KMS-11 (cell line): Measurements from ENCODE around the gene TTC4.

Source experiments
- H2AFZ ChIP-seq: fragments of 200-600 bp; sonication (generic); 2 replicates; pipeline ENCODE4 v1.6.1; 2016; ENCODE audit warnings: antibody characterized with exemption, mixed run types, low read depth
- H3K27ac ChIP-seq: fragments of 200-600 bp; sonication (generic); 2 replicates; pipeline ENCODE4 v1.6.1; 2016; ENCODE audit warnings: mild to moderate bottlenecking, mixed run types
- H3K27me3 ChIP-seq: fragments of 200-600 bp; sonication (generic); 2 replicates; pipeline ENCODE4 v1.6.1; 2017; ENCODE audit warnings: mild to moderate bottlenecking, low read depth, mixed run types, moderate library complexity; ENCODE audit not compliant: insufficient read depth
- H3K36me3 ChIP-seq: fragments of 200-600 bp; sonication (generic); 2 replicates; pipeline ENCODE4 v1.6.1; 2017; ENCODE audit warnings: mild to moderate bottlenecking, mixed run types; ENCODE audit not compliant: insufficient read depth
- H3K4me1 ChIP-seq: fragments of 200-600 bp; sonication (generic); 2 replicates; pipeline ENCODE4 v1.6.1; 2016; ENCODE audit warnings: mild to moderate bottlenecking, low read depth, mixed run types; ENCODE audit not compliant: poor library complexity, severe bottlenecking
- H3K4me2 ChIP-seq: fragments of 200-600 bp; sonication (generic); 2 replicates; pipeline ENCODE4 v1.7.0; 2016; ENCODE audit warnings: mild to moderate bottlenecking, mixed run types
- H3K4me3 ChIP-seq: fragments of 200-600 bp; sonication (generic); IDR thresholded peaks from 2 replicates; pipeline ENCODE4 v1.6.1; 2017; ENCODE audit warnings: low read depth, low read length, mixed read lengths; ENCODE audit not compliant: insufficient read depth
- H3K79me2 ChIP-seq: fragments of 200-600 bp; sonication (generic); 2 replicates; pipeline ENCODE4 v1.6.1; 2016; ENCODE audit warnings: low read depth, mixed run types; ENCODE audit not compliant: insufficient read depth
- H3K9ac ChIP-seq: fragments of 200-600 bp; sonication (generic); 2 replicates; pipeline ENCODE4 v1.6.1; 2016; ENCODE audit warnings: mild to moderate bottlenecking, mixed run types
- H4K20me1 ChIP-seq: fragments of 200-600 bp; sonication (generic); 2 replicates; pipeline ENCODE4 v1.6.1; 2016; ENCODE audit warnings: mild to moderate bottlenecking, mixed run types; ENCODE audit not compliant: insufficient read depth
- CTCF ChIP-seq: fragments of 200-600 bp; sonication (generic); conservative IDR thresholded peaks from 2 replicates; pipeline ENCODE4 v1.6.1; 2017; ENCODE audit warnings: low read depth, mild to moderate bottlenecking, antibody characterized with exemption, low read length, moderate library complexity, mixed read lengths

Gene TTC4

GRCh38 chr1:54743416-54744226, 28.0 kb downstream of the TTC4 start:
- no peaks in the 10 kb centered on the region for H4K20me1 ChIP-seq
- H3K4me1 ChIP-seq: no peaks in the 10 kb centered on the region
- H3K27ac ChIP-seq: no peak overlapping the region
- H3K9ac ChIP-seq: no peak overlapping the region
- H3K27me3 ChIP-seq: no peaks in the 10 kb centered on the region
- H3K36me3 ChIP-seq: no peaks in the 10 kb centered on the region
- TF ChIP-seq CTCF: no peak
- no peaks in the 10 kb centered on the region for H3K79me2 ChIP-seq
- no peak overlapping the region for H3K4me2 ChIP-seq
- no peak overlapping the region for H2AFZ ChIP-seq
- H3K4me3 ChIP-seq: no peak overlapping the region

GRCh38 chr1:54744696-54745095, 29.0 kb downstream of the TTC4 start:
- H3K9ac ChIP-seq: no peak overlapping the region
- no peaks in the 10 kb centered on the region for H4K20me1 ChIP-seq
- no peaks in the 10 kb centered on the region for H3K79me2 ChIP-seq
- no peaks in the 10 kb centered on the region for H3K4me1 ChIP-seq
- H3K4me3 ChIP-seq: no peak overlapping the region
- no peak overlapping the region for H3K27ac ChIP-seq
- no peak for TF ChIP-seq CTCF
- H2AFZ ChIP-seq: no peak overlapping the region
- H3K4me2 ChIP-seq: no peak overlapping the region
- no peaks in the 10 kb centered on the region for H3K27me3 ChIP-seq
- no peaks in the 10 kb centered on the region for H3K36me3 ChIP-seq

- Histone ChIP-seq H3K79me2 (no peaks in the 10 kb centered on the region), H3K27me3 (no peaks in the 10 kb centered on the region), H2AFZ (no peak overlapping the region), H3K4me2 (no peak overlapping the region), H3K4me1 (no peaks in the 10 kb centered on the region), H4K20me1 (no peaks in the 10 kb centered on the region), H3K27ac (no peak overlapping the region), H3K9ac (no peak overlapping the region), H3K36me3 (no peaks in the 10 kb centered on the region), H3K4me3 (no peak overlapping the region)
- no peak for TF ChIP-seq CTCF
These were observed 29.6 kb downstream of the TTC4 start for GRCh38 chr1:54745274-54745673.

GRCh38 chr1:54745864-54746263, 30.2 kb downstream of the TTC4 start:
- Histone ChIP-seq H2AFZ (no peak overlapping the region), H3K9ac (no peak overlapping the region), H4K20me1 (no peaks in the 10 kb centered on the region), H3K4me1 (no peaks in the 10 kb centered on the region), H3K36me3 (no peaks in the 10 kb centered on the region), H3K4me3 (no peak overlapping the region), H3K4me2 (no peak overlapping the region), H3K27me3 (no peaks in the 10 kb centered on the region), H3K79me2 (no peaks in the 10 kb centered on the region), H3K27ac (no peak overlapping the region)
- TF ChIP-seq CTCF: no peak
